ENCODE results near the gene DIAPH1. TPM values are rescaled to one million over a fixed set of nuclear protein-coding genes. Genes with fewer than 3 reads are reported as not detected.

DIAPH1 gene
- total RNA-seq, 3 donors from 2014 or later = 58.8 to 64.8 (median 63.6) TPM

DNA sequence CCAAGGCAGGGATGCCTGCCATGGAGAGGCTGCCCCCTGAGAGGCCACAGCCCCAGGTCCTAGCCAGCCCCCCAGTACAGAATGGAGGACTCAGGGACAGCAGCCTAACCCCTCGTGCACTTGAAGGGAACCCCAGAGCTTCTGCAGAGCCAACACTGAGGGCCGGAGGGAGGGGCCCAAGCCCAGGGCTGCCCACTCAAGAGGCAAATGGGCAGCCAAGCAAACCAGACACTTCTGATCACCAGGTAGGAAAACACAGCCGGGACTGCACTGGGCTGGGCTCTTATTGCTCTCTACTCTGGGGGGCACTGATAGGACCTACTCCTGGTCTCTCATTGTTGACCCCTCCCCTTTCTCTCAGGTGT, 21.2 kb upstream of the DIAPH1 start:
- Histone ChIP-seq H3K27me3 (no peaks in the 10 kb centered on the region), H3K4me3 (no peak overlapping the region), H3K36me3 (no peaks in the 10 kb centered on the region), H3K4me1 (peaks cover 9 to 10% of the 10 kb centered on the region in 2 donors), H3K27ac (no peak overlapping the region), H3K9me3 (no peaks in the 10 kb centered on the region)
- DNase-seq (ENCODE audit: low spot score in 2 of 2) = no peak
- intact Hi-C loops (cut with DNase I; ENCODE audit: low total_unique reads) = no loop called here
- no peak for TF ChIP-seq CTCF (IDR thresholded peaks at IDR 0.05)
- TF ChIP-seq POLR2AphosphoS5 (IDR thresholded peaks at IDR 0.05) = no peak
- TF ChIP-seq POLR2A (IDR thresholded peaks at IDR 0.05) = no peak

- intact Hi-C loops (cut with DNase I; ENCODE audit: low total_unique reads) = no loop called here
- TF ChIP-seq POLR2A (IDR thresholded peaks at IDR 0.05) = no peak
- TF ChIP-seq CTCF (IDR thresholded peaks at IDR 0.05) = no peak
- no peaks in the 10 kb centered on the region for H3K36me3 ChIP-seq
Observed at GRCh38 chr5:141639357-141640050, 20.7 kb upstream of the DIAPH1 start.

GRCh38 chr5:141638771-141639170, 20.0 kb upstream of the DIAPH1 start:
- intact Hi-C loops (cut with DNase I; ENCODE audit: low total_unique reads) = no loop called here
- no peak for DNase-seq (ENCODE audit: low spot score in 2 of 2)

More at GRCh38 chr5:141639357-141640050, 20.7 kb upstream of the DIAPH1 start:
- Histone ChIP-seq H3K4me1 (peaks cover 9 to 15% of the 10 kb centered on the region in 2 donors), H3K27ac (no peak overlapping the region), H3K9me3 (no peaks in the 10 kb centered on the region), H3K4me3 (no peak overlapping the region), H3K27me3 (no peaks in the 10 kb centered on the region)
- no peak for DNase-seq (ENCODE audit: low spot score in 2 of 2)

DNA sequence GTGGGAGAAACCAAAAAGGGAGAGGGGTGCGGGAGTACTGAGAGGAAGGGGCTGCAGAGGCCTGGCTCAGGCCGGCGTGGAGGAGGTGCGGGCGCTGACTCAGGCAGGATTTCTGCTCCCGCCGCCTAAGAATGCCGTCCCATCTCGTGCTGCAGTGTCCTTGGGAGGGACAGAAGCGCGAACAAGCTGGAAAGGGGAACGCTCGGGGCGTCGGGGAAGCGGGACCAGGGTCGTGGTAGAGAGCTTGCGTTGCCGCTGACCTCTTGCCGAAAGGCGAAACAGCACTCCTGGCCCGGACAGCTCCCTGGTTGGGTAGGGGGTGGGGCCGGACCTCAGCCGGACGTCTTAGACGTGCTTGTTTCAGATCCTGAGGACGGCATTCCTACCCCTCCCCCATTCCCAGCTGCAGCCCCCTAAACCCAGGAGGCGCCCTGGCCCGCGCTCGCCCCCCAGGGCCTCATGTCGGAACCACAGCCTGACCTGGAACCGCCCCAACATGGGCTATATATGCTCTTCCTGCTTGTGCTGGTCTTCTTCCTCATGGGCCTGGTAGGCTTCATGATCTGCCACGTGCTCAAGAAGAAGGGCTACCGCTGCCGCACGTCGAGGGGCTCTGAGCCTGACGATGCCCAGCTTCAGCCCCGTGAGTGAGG, 19.1 kb upstream of the DIAPH1 start:
- H3K36me3 ChIP-seq = no peaks in the 10 kb centered on the region
- peak; percentile 36 to 64 for DNase-seq (ENCODE audit: low spot score in 2 of 2)
- peak overlapping the region in 1 of 2 donors; percentile 91 for H3K27ac ChIP-seq

More at GRCh38 chr5:141638771-141639170, 20.0 kb upstream of the DIAPH1 start:
- no peak overlapping the region for H3K27ac ChIP-seq
- H3K9me3 ChIP-seq = no peaks in the 10 kb centered on the region
- no peak overlapping the region for H3K4me3 ChIP-seq
- no peaks in the 10 kb centered on the region for H3K36me3 ChIP-seq
- H3K4me1 ChIP-seq = peaks cover 9 to 19% of the 10 kb centered on the region in 2 donors
- H3K27me3 ChIP-seq = no peaks in the 10 kb centered on the region
- TF ChIP-seq POLR2A (IDR thresholded peaks at IDR 0.05) (no peak), POLR2AphosphoS5 (IDR thresholded peaks at IDR 0.05) (no peak), CTCF (IDR thresholded peaks at IDR 0.05) (no peak)

More for the DNA sequence above, 19.1 kb upstream of the DIAPH1 start:
- Histone ChIP-seq H3K9me3 (no peaks in the 10 kb centered on the region), H3K4me3 (peak overlapping the region; percentile 57 to 98 (median 85)), H3K4me1 (peaks cover 9 to 19% of the 10 kb centered on the region in 2 donors), H3K27me3 (no peaks in the 10 kb centered on the region)
- TF ChIP-seq CTCF (IDR thresholded peaks at IDR 0.05) (no peak), POLR2A (IDR thresholded peaks at IDR 0.05) (no peak), POLR2AphosphoS5 (IDR thresholded peaks at IDR 0.05) (no peak)
- intact Hi-C loops (cut with DNase I; ENCODE audit: low total_unique reads) = no loop called here

All from breast epithelium (tissue), 4 donors.